HEK293 (cell line): ENCODE measurements around the gene HOXB13.

Experiments used
- CTCF ChIP-seq: fragments of 450-650 bp; formaldehyde crosslinking; IDR thresholded peaks from 2 replicates; pipeline ENCODE4 v1.5.1; 2016; ENCODE audit warnings: missing biosample characterization, missing genetic modification characterization
- HOXD13 ChIP-seq: sonication (generic); formaldehyde crosslinking; IDR thresholded peaks from 2 replicates; pipeline ENCODE4 v1.8.0; 2022; ENCODE audit warnings: missing genetic modification reagents, borderline replicate concordance
- MZF1 ChIP-seq: fragments of 450-650 bp; formaldehyde crosslinking; IDR thresholded peaks from 2 replicates; pipeline ENCODE4 v1.5.1; 2017; ENCODE audit warnings: missing biosample characterization, missing genetic modification characterization, borderline replicate concordance
- ZNF311 ChIP-seq: fragments of 450-650 bp; formaldehyde crosslinking; IDR thresholded peaks from 2 replicates; pipeline ENCODE4 v1.5.1; 2017; ENCODE audit warnings: missing biosample characterization, missing genetic modification characterization, borderline replicate concordance
- ZNF362 ChIP-seq: fragments of 450-650 bp; formaldehyde crosslinking; IDR thresholded peaks from 2 replicates; pipeline ENCODE4 v1.5.1; 2016; ENCODE audit warnings: missing biosample characterization, missing genetic modification characterization
- ZNF391 ChIP-seq: fragments of 450-650 bp; formaldehyde crosslinking; IDR thresholded peaks from 2 replicates; pipeline ENCODE4 v1.5.1; 2016; ENCODE audit warnings: low read depth, missing biosample characterization, missing genetic modification characterization, borderline replicate concordance
- ZNF398 ChIP-seq: fragments of 450-650 bp; formaldehyde crosslinking; IDR thresholded peaks from 2 replicates; pipeline ENCODE4 v1.5.1; 2017; ENCODE audit warnings: missing biosample characterization, missing genetic modification characterization
- ZNF843 ChIP-seq: fragments of 450-650 bp; formaldehyde crosslinking; IDR thresholded peaks from 2 replicates; pipeline ENCODE4 v1.5.1; 2016; ENCODE audit warnings: missing biosample characterization, missing genetic modification characterization
- TF ChIP-seq, protein P1 (sequence below): fragments of 450-650 bp; IDR thresholded peaks from 2 replicates; pipeline ENCODE4 v1.5.1; 2018; ENCODE audit warnings: missing biosample characterization, mild to moderate bottlenecking, missing genetic modification characterization

DNA sequence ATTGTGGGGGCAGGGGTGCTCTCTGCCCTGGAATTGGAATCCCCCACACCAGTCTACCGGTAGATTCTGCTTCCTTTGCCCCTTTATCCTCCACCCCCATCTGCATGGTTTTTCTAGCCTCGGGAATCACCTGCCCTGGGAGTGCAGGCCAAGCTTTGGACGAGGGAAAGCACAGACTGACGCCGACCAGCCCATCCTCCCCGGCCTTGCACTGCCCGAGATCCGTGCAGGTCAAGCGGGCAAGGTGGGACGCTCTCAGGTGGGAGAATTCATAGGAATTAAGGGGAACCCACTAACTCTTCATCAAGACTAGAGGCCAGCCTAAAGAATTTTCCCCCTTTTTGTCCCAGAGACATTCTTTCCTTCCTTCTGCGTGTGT lies 9.9 kb upstream of the HOXB13 start:
- TF ChIP-seq ZNF843 (tag by site-specific recombination) (no peak), ZNF391 (tag by site-specific recombination) (no peak), ZNF398 (tag by site-specific recombination) (no peak), MZF1 (tag by site-specific recombination) (no peak), CTCF (tag by site-specific recombination) (no peak), HOXD13 (no peak), ZNF311 (no peak), ZNF362 (no peak)
- TF ChIP-seq, protein P1, sequence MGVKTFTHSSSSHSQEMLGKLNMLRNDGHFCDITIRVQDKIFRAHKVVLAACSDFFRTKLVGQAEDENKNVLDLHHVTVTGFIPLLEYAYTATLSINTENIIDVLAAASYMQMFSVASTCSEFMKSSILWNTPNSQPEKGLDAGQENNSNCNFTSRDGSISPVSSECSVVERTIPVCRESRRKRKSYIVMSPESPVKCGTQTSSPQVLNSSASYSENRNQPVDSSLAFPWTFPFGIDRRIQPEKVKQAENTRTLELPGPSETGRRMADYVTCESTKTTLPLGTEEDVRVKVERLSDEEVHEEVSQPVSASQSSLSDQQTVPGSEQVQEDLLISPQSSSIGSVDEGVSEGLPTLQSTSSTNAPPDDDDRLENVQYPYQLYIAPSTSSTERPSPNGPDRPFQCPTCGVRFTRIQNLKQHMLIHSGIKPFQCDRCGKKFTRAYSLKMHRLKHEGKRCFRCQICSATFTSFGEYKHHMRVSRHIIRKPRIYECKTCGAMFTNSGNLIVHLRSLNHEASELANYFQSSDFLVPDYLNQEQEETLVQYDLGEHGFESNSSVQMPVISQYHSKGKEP (tag by site-specific recombination), result no peak
